HL-60 (cell line): ENCODE measurements around the gene TEX12.

ENCODE experiments used
- POLR2AphosphoS5 ChIP-seq: IDR thresholded peaks from 2 replicates; pipeline ENCODE4 v1.6.1; 2012; ENCODE audit warnings: low read depth
- TF ChIP-seq, protein P1 (sequence below): IDR thresholded peaks from one replicate; pipeline ENCODE4 v1.5.1; 2011; ENCODE audit warnings: low read length, control low read depth, inconsistent platforms; ENCODE audit not compliant: insufficient read depth

DNA sequence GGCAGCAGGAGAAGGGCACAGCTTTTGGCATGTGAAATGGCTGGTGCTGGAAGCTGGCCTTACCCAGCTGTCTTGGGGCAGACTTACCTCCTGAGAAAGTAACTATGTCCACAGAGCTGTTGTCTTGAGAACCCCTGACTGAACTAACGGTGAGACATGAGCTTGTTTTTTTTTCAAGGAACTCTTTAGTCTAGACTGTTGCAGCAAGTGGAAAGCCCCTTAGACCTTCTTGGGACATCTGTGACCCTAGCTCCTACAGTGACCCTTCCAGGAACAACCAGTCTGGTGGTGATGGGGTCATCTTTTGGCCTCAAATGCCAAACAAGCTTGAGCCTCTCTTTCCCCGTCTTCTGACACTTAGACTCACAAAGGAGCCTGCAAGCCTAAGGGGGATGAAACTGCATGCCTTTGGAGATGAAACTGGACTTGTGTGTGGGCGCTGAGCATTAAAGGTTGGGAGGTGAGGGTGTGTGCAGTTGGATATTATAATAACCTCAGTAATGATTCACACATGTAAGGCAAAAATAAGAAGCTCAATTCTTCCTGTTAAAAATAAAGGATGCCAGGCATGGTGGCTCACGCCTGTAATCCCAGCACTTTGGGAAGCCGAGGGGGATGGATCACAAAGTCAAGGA lies 45.1 kb upstream of the TEX12 start:
- TF ChIP-seq POLR2AphosphoS5 = no peak
- TF ChIP-seq, protein P1, sequence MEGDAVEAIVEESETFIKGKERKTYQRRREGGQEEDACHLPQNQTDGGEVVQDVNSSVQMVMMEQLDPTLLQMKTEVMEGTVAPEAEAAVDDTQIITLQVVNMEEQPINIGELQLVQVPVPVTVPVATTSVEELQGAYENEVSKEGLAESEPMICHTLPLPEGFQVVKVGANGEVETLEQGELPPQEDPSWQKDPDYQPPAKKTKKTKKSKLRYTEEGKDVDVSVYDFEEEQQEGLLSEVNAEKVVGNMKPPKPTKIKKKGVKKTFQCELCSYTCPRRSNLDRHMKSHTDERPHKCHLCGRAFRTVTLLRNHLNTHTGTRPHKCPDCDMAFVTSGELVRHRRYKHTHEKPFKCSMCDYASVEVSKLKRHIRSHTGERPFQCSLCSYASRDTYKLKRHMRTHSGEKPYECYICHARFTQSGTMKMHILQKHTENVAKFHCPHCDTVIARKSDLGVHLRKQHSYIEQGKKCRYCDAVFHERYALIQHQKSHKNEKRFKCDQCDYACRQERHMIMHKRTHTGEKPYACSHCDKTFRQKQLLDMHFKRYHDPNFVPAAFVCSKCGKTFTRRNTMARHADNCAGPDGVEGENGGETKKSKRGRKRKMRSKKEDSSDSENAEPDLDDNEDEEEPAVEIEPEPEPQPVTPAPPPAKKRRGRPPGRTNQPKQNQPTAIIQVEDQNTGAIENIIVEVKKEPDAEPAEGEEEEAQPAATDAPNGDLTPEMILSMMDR = no peak
